Lower leg skin (tissue), 4 donors: Measurements from ENCODE around the gene MIGA1. TPM values are rescaled to one million over a fixed set of nuclear protein-coding genes. Genes with fewer than 3 reads are reported as not detected.

Experiments
- DNase-seq, 2 donors: peaks; one replicate each; pipeline ENCODE4 v3.0.0-alpha.2; 2019; ENCODE audit warnings: low spot score in 2 of 2
- H3K4me3 ChIP-seq: fragments of 200-600 bp; sonication (generic); 2 replicates; pipeline ENCODE4 v1.5.1; 2017; ENCODE audit warnings: mild to moderate bottlenecking, low read depth; ENCODE audit not compliant: poor library complexity, severe bottlenecking
- CTCF ChIP-seq, 3 donors: fragments of 450-650 bp; IDR thresholded peaks; one replicate each; pipeline ENCODE4 v1.5.1; 2016; ENCODE audit warnings: antibody characterized with exemption in 3 of 3, mild to moderate bottlenecking in 3 of 3, moderate library complexity in 2 of 3
- POLR2A ChIP-seq, 2 donors: fragments of 450-650 bp; IDR thresholded peaks; one replicate each; pipeline ENCODE4 v1.6.1; 2016 to 2017; ENCODE audit warnings: antibody characterized with exemption in 2 of 2, mild to moderate bottlenecking in 1 of 2, moderate library complexity in 1 of 2
- WGBS, 2 donors: methylation state at CpG; one replicate each; pipeline ENCODE4 v1.1.5; 2018; 5-methylcytosine and 5-hydroxymethylcytosine counted together
- intact Hi-C: fragments of 100-400 bp; cut with DNase I; formaldehyde crosslinking; loops from one replicate; pipeline ENCODE4 v1.15.0; 2023; ENCODE audit warnings: low total_unique reads
- total RNA-seq, 4 donors: library from RNA; depleted of rRNA; stranded (reverse); fragments of >200 nt; gene quantifications; one replicate each; pipeline ENCODE4 v1.1.0, GENCODE V29; 2016

Gene MIGA1
- total RNA-seq, 4 donors from 2014 or later, result 7.7 to 13.6 (median 9.5) TPM

- no peak for TF ChIP-seq CTCF (IDR thresholded peaks at IDR 0.05)
- no peak for TF ChIP-seq POLR2A (IDR thresholded peaks at IDR 0.05)
- intact Hi-C loops, result loop anchor here (10.0 kb wide), 1 partner anchor 287 kb away; no protein-coding TSS in a partner anchor
- H3K4me3 ChIP-seq, result no peak overlapping the region
- 97 to 98% methylated on average over 1 of the region's 1 CpG for WGBS, 2 donors
- DNase-seq, result no peak
Measured at GRCh38 chr1:77828098-77828497, 48.6 kb downstream of the MIGA1 start.

GRCh38 chr1:77829851-77830250, 50.4 kb downstream of the MIGA1 start:
- H3K4me3 ChIP-seq, result no peak overlapping the region
- 52 to 58% methylated on average over 1 of the region's 1 CpG for WGBS, 2 donors
- no peak for DNase-seq
- TF ChIP-seq CTCF (IDR thresholded peaks at IDR 0.05) (no peak), POLR2A (IDR thresholded peaks at IDR 0.05) (no peak)
- intact Hi-C loops, result loop anchor here (10.0 kb wide), 1 partner anchor 285 kb away; no protein-coding TSS in a partner anchor

GRCh38 chr1:77830946-77831345, 51.5 kb downstream of the MIGA1 start:
- TF ChIP-seq POLR2A (IDR thresholded peaks at IDR 0.05) (no peak), CTCF (IDR thresholded peaks at IDR 0.05) (no peak)
- no peak overlapping the region for H3K4me3 ChIP-seq
- WGBS, 2 donors, result 94 to 97% methylated on average over 3 of the region's 3 CpGs
- intact Hi-C loops, result no loop called here
- no peak for DNase-seq

- intact Hi-C loops, result no loop called here
- no peak overlapping the region for H3K4me3 ChIP-seq
- no peak for DNase-seq
- WGBS, 2 donors, result 60 to 64% methylated on average over 4 of the region's 4 CpGs
- TF ChIP-seq POLR2A (IDR thresholded peaks at IDR 0.05) (no peak), CTCF (IDR thresholded peaks at IDR 0.05) (no peak)
Measured at GRCh38 chr1:77831566-77831965, 52.1 kb downstream of the MIGA1 start.

GRCh38 chr1:77831976-77832711, 52.7 kb downstream of the MIGA1 start:
- no peak overlapping the region for H3K4me3 ChIP-seq
- intact Hi-C loops, result no loop called here
- 25 to 26% methylated on average over 2 of the region's 2 CpGs for WGBS, 2 donors
- TF ChIP-seq POLR2A (IDR thresholded peaks at IDR 0.05) (no peak), CTCF (IDR thresholded peaks at IDR 0.05) (no peak)
- peak in 1 of 2 donors; percentile 38 for DNase-seq

- intact Hi-C loops, result no loop called here
- H3K4me3 ChIP-seq, result no peak overlapping the region
- TF ChIP-seq POLR2A (IDR thresholded peaks at IDR 0.05), result no peak
- TF ChIP-seq CTCF (IDR thresholded peaks at IDR 0.05), result no peak
- no peak for DNase-seq
Measured at GRCh38 chr1:77832901-77833300, 53.5 kb downstream of the MIGA1 start.
